GM12878 (cell line): ENCODE data around the gene CDK7. TPM values are rescaled to one million over a fixed set of nuclear protein-coding genes. Genes with fewer than 3 reads are reported as not detected.

ENCODE experiments used
- ASH2L ChIP-seq: fragments of 300-600, 200-600 bp; sonication (generic); IDR thresholded peaks from 2 replicates; pipeline ENCODE4 v1.6.1; 2017; ENCODE audit warnings: low read depth, mild to moderate bottlenecking, borderline replicate concordance
- ATF7 ChIP-seq: fragments of 450-650 bp; IDR thresholded peaks from 2 replicates; pipeline ENCODE4 v1.6.1; 2016; ENCODE audit warnings: low read depth, mild to moderate bottlenecking
- BCL3 ChIP-seq: IDR thresholded peaks from 2 replicates; pipeline ENCODE4 v1.6.1; 2011; ENCODE audit warnings: borderline replicate concordance, low read depth, mild to moderate bottlenecking, moderate library complexity, low read length; ENCODE audit not compliant: insufficient read depth, poor library complexity, severe bottlenecking
- BMI1 ChIP-seq: fragments of 450-650 bp; IDR thresholded peaks from 2 replicates; pipeline ENCODE4 v1.6.1; 2016; ENCODE audit warnings: mild to moderate bottlenecking, moderate library complexity, borderline replicate concordance
- CBX5 ChIP-seq: sonication (generic); IDR thresholded peaks from 2 replicates; pipeline ENCODE4 v1.6.1; 2016; ENCODE audit warnings: low read depth, moderate library complexity, mild to moderate bottlenecking, inconsistent platforms
- CEBPB ChIP-seq, 2 experiments: fragments of 150-350 bp in 1 of 2; IDR thresholded peaks; 2 replicates each; pipeline ENCODE4 v1.6.1; 2012 to 2014; ENCODE audit warnings: low read depth in 2 of 2, low read length in 2 of 2, borderline replicate concordance in 1 of 2, inconsistent platforms in 1 of 2
- ESRRA ChIP-seq: IDR thresholded peaks from 2 replicates; pipeline ENCODE4 v1.6.1; 2012; ENCODE audit warnings: mild to moderate bottlenecking, low read length, improper control_type of control experiment
- ETV6 ChIP-seq, 2 experiments: fragments of 450-650 bp in 1 of 2; IDR thresholded peaks in 1 of 2; conservative IDR thresholded peaks in 1 of 2; 2 replicates each; pipeline ENCODE4 v1.6.1; 2014; ENCODE audit warnings: antibody characterized with exemption in 1 of 2, borderline replicate concordance in 1 of 2, low read depth in 1 of 2, mild to moderate bottlenecking in 1 of 2, moderate library complexity in 1 of 2
- IKZF2 ChIP-seq, 2 experiments: fragments of 450-650 bp; IDR thresholded peaks; 2 replicates each; pipeline ENCODE4 v1.6.1; 2017; ENCODE audit warnings: mild to moderate bottlenecking in 2 of 2, moderate library complexity in 2 of 2
- MAX ChIP-seq: IDR thresholded peaks from 2 replicates; pipeline ENCODE4 v1.6.1; 2012; ENCODE audit warnings: low read depth, low read length, improper control_type of control experiment
- NFYB ChIP-seq: IDR thresholded peaks from 2 replicates; pipeline ENCODE4 v1.6.1; 2011; ENCODE audit warnings: low read depth, mild to moderate bottlenecking, low read length, improper control_type of control experiment, moderate library complexity; ENCODE audit not compliant: insufficient read depth
- NR2C1 ChIP-seq: fragments of 450-650 bp; IDR thresholded peaks from 2 replicates; pipeline ENCODE4 v1.6.1; 2017; ENCODE audit warnings: antibody characterized with exemption, mild to moderate bottlenecking, moderate library complexity
- PAX5 ChIP-seq: IDR thresholded peaks from 2 replicates; pipeline ENCODE4 v1.6.1; 2011; ENCODE audit warnings: low read depth, low read length, borderline replicate concordance
- RB1 ChIP-seq: fragments of 450-650 bp; formaldehyde crosslinking; IDR thresholded peaks from 2 replicates; pipeline ENCODE4 v1.6.1; 2017; ENCODE audit warnings: mild to moderate bottlenecking, borderline replicate concordance
- SMAD5 ChIP-seq: IDR thresholded peaks from 2 replicates; pipeline ENCODE4 v1.6.1; 2016; ENCODE audit warnings: antibody characterized with exemption, low read depth
- SUPT20H ChIP-seq: IDR thresholded peaks from 2 replicates; pipeline ENCODE4 v1.6.1; 2011; ENCODE audit warnings: low read depth, mild to moderate bottlenecking, low read length, moderate library complexity, borderline replicate concordance; ENCODE audit not compliant: control insufficient read depth
- TAF1 ChIP-seq: IDR thresholded peaks from 2 replicates; pipeline ENCODE4 v1.6.1; 2011; ENCODE audit warnings: mild to moderate bottlenecking, low read depth, low read length, borderline replicate concordance
- USF1 ChIP-seq: IDR thresholded peaks from 2 replicates; pipeline ENCODE4 v1.6.1; 2011; ENCODE audit warnings: borderline replicate concordance, low read depth, mild to moderate bottlenecking, moderate library complexity, mixed read lengths, low read length; ENCODE audit not compliant: insufficient read depth; ENCODE audit errors: extremely low read length
- ZBTB4 ChIP-seq: fragments of 450-650 bp; formaldehyde crosslinking; IDR thresholded peaks from 2 replicates; pipeline ENCODE4 v1.4.0; 2022; ENCODE audit warnings: mild to moderate bottlenecking, moderate library complexity
- ZNF207 ChIP-seq: fragments of 450-650 bp; IDR thresholded peaks from 2 replicates; pipeline ENCODE4 v1.6.1; 2014; ENCODE audit warnings: antibody characterized with exemption, mild to moderate bottlenecking, borderline replicate concordance
- ZNF24 ChIP-seq: fragments of 450-650 bp; IDR thresholded peaks from 2 replicates; pipeline ENCODE4 v1.6.1; 2017; ENCODE audit warnings: antibody characterized with exemption, mild to moderate bottlenecking
- ZNF384 ChIP-seq: IDR thresholded peaks from 2 replicates; pipeline ENCODE4 v1.6.1; 2012; ENCODE audit warnings: low read depth, mild to moderate bottlenecking, low read length, improper control_type of control experiment, borderline replicate concordance
- polyA plus RNA-seq, 11 experiments: library from polyadenylated mRNA; depleted of rRNA in 4 of 11; unstranded in 6 of 11; stranded (reverse) in 5 of 11; fragments of >200 nt; fragmentation: Nextera tagmentation in 4 of 11; fragmentation: Illumina TruSeq in 1 of 11; extraction: Ambion mirVana in 4 of 11; extraction: Trizol in 1 of 11; gene quantifications; 1 replicate in 1 of 11; 2 replicates in 10 of 11; pipeline versions ENCODE4 v1.2.1 to v1.2.3, GENCODE V29; 2011 to 2016; ENCODE audit warnings: inconsistent platforms in 2 of 11, missing spikeins in 2 of 11, low read depth in 1 of 11
- total RNA-seq, 4 experiments: library from RNA; depleted of rRNA in 3 of 4; stranded (reverse); fragments of >200 nt in 3 of 4; fragmentation: Illumina TruSeq in 1 of 4; extraction: Trizol in 1 of 4; gene quantifications; 2 replicates each; pipeline versions ENCODE4 v1.2.1 to v1.2.3, GENCODE V29; 2013 to 2021

CDK7 gene
- total and polyA plus RNA-seq, 10 of the 15 experiments (the other 5 are each of a cell fraction or from before 2014, with no cell fraction given), result 26.0 to 93.9 (median 43.0) TPM

- peak; percentile 79; the same call in 1 of the 2 replicates for TF ChIP-seq SMAD5
- peak; percentile 81; the same call in 1 of the 2 replicates for TF ChIP-seq BMI1
- no peak for TF ChIP-seq NR2C1
- TF ChIP-seq ETV6 (conservative IDR thresholded peaks at IDR 0.05 in 1 of 2, IDR thresholded peaks at IDR 0.05 in 1 of 2; ENCODE audit: borderline replicate concordance in 1 of 2, low read depth in 1 of 2), result 0 out of 4 replicates have a peak, but pooled peaks of 1 of the 2 experiments have one; percentile 6
- TF ChIP-seq TAF1, result peak; percentile 32; the same call in 1 of the 2 replicates
- TF ChIP-seq SUPT20H, result no peak
- no peak for TF ChIP-seq CBX5
- TF ChIP-seq MAX, result peak; percentile 98
- TF ChIP-seq PAX5, result no peak
- no peak for TF ChIP-seq ZNF384
- no peak for TF ChIP-seq CEBPB (IDR thresholded peaks at IDR 0.05; ENCODE audit: borderline replicate concordance in 1 of 2, low read depth in 2 of 2, low read length in 2 of 2)
- TF ChIP-seq BCL3, result no peak
- TF ChIP-seq RB1, result peak; percentile 14; the same call in 1 of the 2 replicates
- peak; percentile 98 for TF ChIP-seq USF1
- TF ChIP-seq ZNF24, result no peak; the same call in 1 of the 2 replicates
- TF ChIP-seq IKZF2 (IDR thresholded peaks at IDR 0.05), result peak in 1 of 2 experiments; percentile 43; a peak in 1 of 4 replicates
- TF ChIP-seq ATF7, result peak; percentile 47
- no peak for TF ChIP-seq ESRRA
- TF ChIP-seq NFYB, result peak; percentile 60; the same call in 1 of the 2 replicates
- TF ChIP-seq ZBTB4 (CRISPR knock-in tag), result peak; percentile 73; the same call in 1 of the 2 replicates
- peak; percentile 74; the same call in 1 of the 2 replicates for TF ChIP-seq ASH2L
- TF ChIP-seq ZNF207, result peak; percentile 66; the same call in 1 of the 2 replicates
Observed at GRCh38 chr5:69234457-69235268, at the start of gene CDK7 (continued).
